Fibroblast of pulmonary artery (primary cell): Measurements from ENCODE around the gene SMAD9.

Source experiments
- DNase-seq: peaks from one replicate; pipeline ENCODE4 v3.0.0-alpha.2; 2010; ENCODE audit warnings: low read depth
- H3K4me3 ChIP-seq: replicated peaks from 2 replicates; pipeline ENCODE4 v1.5.1; 2011; ENCODE audit warnings: low read depth, mild to moderate bottlenecking, control low read depth, low read length, moderate library complexity
- CTCF ChIP-seq: IDR thresholded peaks from 2 replicates; pipeline ENCODE4 v1.5.1; 2011; ENCODE audit warnings: mild to moderate bottlenecking, control low read depth, low read length, inconsistent platforms; ENCODE audit errors: missing control alignments

Gene SMAD9

GRCh38 chr13:36912973-36913372 lies 7.1 kb downstream of the SMAD9 start:
- DNase-seq = no peak

GRCh38 chr13:36912369-36912768 lies 7.7 kb downstream of the SMAD9 start:
- no peak for TF ChIP-seq CTCF
- peak; percentile 17 for DNase-seq

More at GRCh38 chr13:36912973-36913372, 7.1 kb downstream of the SMAD9 start:
- no peak for TF ChIP-seq CTCF
- no peak overlapping the region for H3K4me3 ChIP-seq

GRCh38 chr13:36910545-36910944 lies 9.5 kb downstream of the SMAD9 start:
- TF ChIP-seq CTCF = no peak
- no peak overlapping the region for H3K4me3 ChIP-seq
- DNase-seq = no peak

More at GRCh38 chr13:36912369-36912768, 7.7 kb downstream of the SMAD9 start:
- H3K4me3 ChIP-seq = no peak overlapping the region

GRCh38 chr13:36907821-36908220 lies 12.2 kb downstream of the SMAD9 start:
- no peak for TF ChIP-seq CTCF
- H3K4me3 ChIP-seq = no peak overlapping the region
- no peak for DNase-seq

GRCh38 chr13:36907266-36907665 lies 12.8 kb downstream of the SMAD9 start:
- H3K4me3 ChIP-seq = no peak overlapping the region
- no peak for TF ChIP-seq CTCF
- no peak for DNase-seq

GRCh38 chr13:36905944-36906343 lies 14.1 kb downstream of the SMAD9 start:
- no peak overlapping the region for H3K4me3 ChIP-seq
- DNase-seq = no peak
- no peak for TF ChIP-seq CTCF

- H3K4me3 ChIP-seq = no peak overlapping the region
- no peak for DNase-seq
- TF ChIP-seq CTCF = no peak
Measured at GRCh38 chr13:36903925-36904595, 16.0 kb downstream of the SMAD9 start.
